ENCODE measurements around the gene KCNQ1.

Gene KCNQ1

GRCh38 chr11:2530131-2530854 lies 85.5 kb downstream of the KCNQ1 start:
- no peak for DNase-seq (ENCODE audit: low read depth)
- no peak for TF ChIP-seq CTCF (IDR thresholded peaks at IDR 0.05; ENCODE audit: insufficient read depth, low read depth, low read length, missing control alignments)
- H3K4me3 ChIP-seq (ENCODE audit: low read depth, low read length) = no peak overlapping the region

GRCh38 chr11:2530855-2531200 lies 86.0 kb downstream of the KCNQ1 start:
- no peak overlapping the region for H3K4me3 ChIP-seq (ENCODE audit: low read depth, low read length)
- no peak for DNase-seq (ENCODE audit: low read depth)
- no peak for TF ChIP-seq CTCF (IDR thresholded peaks at IDR 0.05; ENCODE audit: insufficient read depth, low read depth, low read length, missing control alignments)

GRCh38 chr11:2531277-2531986 lies 86.6 kb downstream of the KCNQ1 start:
- peak; percentile 92 for TF ChIP-seq CTCF (IDR thresholded peaks at IDR 0.05; ENCODE audit: insufficient read depth, low read depth, low read length, missing control alignments)
- peak; percentile 63 for DNase-seq (ENCODE audit: low read depth)
- H3K4me3 ChIP-seq (ENCODE audit: low read depth, low read length) = no peak overlapping the region

- DNase-seq (ENCODE audit: low read depth) = no peak
- no peak for TF ChIP-seq CTCF (IDR thresholded peaks at IDR 0.05; ENCODE audit: insufficient read depth, low read depth, low read length, missing control alignments)
- no peak overlapping the region for H3K4me3 ChIP-seq (ENCODE audit: low read depth, low read length)
Observed at GRCh38 chr11:2531987-2532703, 87.3 kb downstream of the KCNQ1 start.

GRCh38 chr11:2532704-2533586 lies 88.1 kb downstream of the KCNQ1 start:
- no peak overlapping the region for H3K4me3 ChIP-seq (ENCODE audit: low read depth, low read length)
- peak; percentile 94 for DNase-seq (ENCODE audit: low read depth)
- TF ChIP-seq CTCF (IDR thresholded peaks at IDR 0.05; ENCODE audit: insufficient read depth, low read depth, low read length, missing control alignments) = peak; percentile 99

GRCh38 chr11:2533587-2534133 lies 88.9 kb downstream of the KCNQ1 start:
- H3K4me3 ChIP-seq (ENCODE audit: low read depth, low read length) = no peak overlapping the region
- DNase-seq (ENCODE audit: low read depth) = peak; percentile 36
- no peak for TF ChIP-seq CTCF (IDR thresholded peaks at IDR 0.05; ENCODE audit: insufficient read depth, low read depth, low read length, missing control alignments)
